Fibroblast of skin of right quadriceps (primary cell): ENCODE measurements around the gene CARD6.
"Not testable (repeated sequence)": the region's sequence is repeated elsewhere in the genome, so short reads cannot be mapped to it uniquely, and the experiment has no call there.

Experiments
- DNase-seq: peaks from one replicate; pipeline ENCODE4 v3.0.0-alpha.2; 2013

The CARD6 gene

GRCh38 chr5:40828690-40829661 lies 12.2 kb upstream of the CARD6 start:
- no peak for DNase-seq

GRCh38 chr5:40829748-40830533 lies 11.2 kb upstream of the CARD6 start:
- DNase-seq = no peak

GRCh38 chr5:40831346-40832210 lies 9.6 kb upstream of the CARD6 start:
- no peak for DNase-seq

- no peak for DNase-seq
These were observed 8.8 kb upstream of the CARD6 start for GRCh38 chr5:40832345-40832744.

GRCh38 chr5:40833712-40834229 lies 7.4 kb upstream of the CARD6 start:
- no peak for DNase-seq

- no peak for DNase-seq
These were observed 6.7 kb upstream of the CARD6 start for GRCh38 chr5:40834391-40834848.

GRCh38 chr5:40834849-40835787 lies 6.0 kb upstream of the CARD6 start, which contains the start of gene RPL37:
RPL37 (minus strand) TSS chr5:40835222; CDS start chr5:40835185, 37 bp downstream.
- DNase-seq = peak; percentile 98

- no peak for DNase-seq
These were observed 3.1 kb upstream of the CARD6 start for GRCh38 chr5:40838086-40838485.

GRCh38 chr5:40842351-40842750 lies 1.2 kb downstream of the CARD6 start:
- no peak for DNase-seq

GRCh38 chr5:40844565-40844964 lies 3.4 kb downstream of the CARD6 start:
- no peak for DNase-seq

- DNase-seq = no peak
These were observed 5.2 kb downstream of the CARD6 start for GRCh38 chr5:40846371-40846770.

GRCh38 chr5:40847525-40847924 lies 6.4 kb downstream of the CARD6 start:
- no peak for DNase-seq

GRCh38 chr5:40853632-40854192 lies 12.5 kb downstream of the CARD6 start:
- DNase-seq = no peak

- DNase-seq = no peak
These were observed 19.5 kb downstream of the CARD6 start for GRCh38 chr5:40860711-40861110.

- not testable (repeated sequence) for DNase-seq
These were observed 23.8 kb downstream of the CARD6 start for GRCh38 chr5:40865004-40865403.

- no peak for DNase-seq
These were observed 25.7 kb downstream of the CARD6 start for GRCh38 chr5:40866844-40867243.

GRCh38 chr5:40869384-40869783 lies 28.2 kb downstream of the CARD6 start:
- DNase-seq = no peak

- DNase-seq = no peak
These were observed 30.0 kb downstream of the CARD6 start for GRCh38 chr5:40871177-40871576.

- not testable (repeated sequence) for DNase-seq
These were observed 31.1 kb downstream of the CARD6 start for GRCh38 chr5:40872253-40872652.

GRCh38 chr5:40873286-40873880 lies 32.2 kb downstream of the CARD6 start:
- DNase-seq = no peak
